HG03039 (cell line): ENCODE results near the gene ALDH1A2.

Experiments
- ATAC-seq: cut with Tn5 transposase; IDR thresholded peaks from one replicate; pipeline ENCODE4 v1.9.1; 2021; ENCODE audit warnings: mild to moderate bottlenecking, moderate library complexity; ENCODE audit not compliant: unreplicated experiment

ALDH1A2 gene

DNA sequence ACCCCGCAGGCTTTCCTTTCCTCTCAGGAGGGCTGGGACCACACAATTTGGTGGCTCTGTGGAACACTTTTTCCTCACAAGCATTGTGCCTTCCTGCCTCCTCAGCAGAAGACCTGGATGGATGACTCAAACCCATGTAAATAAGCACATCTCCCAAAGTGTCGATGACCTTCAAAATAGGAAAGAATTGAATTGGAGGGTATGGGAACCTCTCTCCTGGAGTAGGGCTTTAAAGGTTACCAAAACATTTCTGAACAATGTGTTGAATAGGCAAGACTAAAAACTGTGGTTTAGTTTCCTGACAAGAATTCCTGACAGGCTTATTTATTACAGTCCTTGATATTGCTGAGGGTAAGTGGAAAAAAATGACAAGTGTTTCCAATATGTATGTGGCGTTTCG, 118.2 kb downstream of the ALDH1A2 start:
- ATAC-seq: no peak

DNA sequence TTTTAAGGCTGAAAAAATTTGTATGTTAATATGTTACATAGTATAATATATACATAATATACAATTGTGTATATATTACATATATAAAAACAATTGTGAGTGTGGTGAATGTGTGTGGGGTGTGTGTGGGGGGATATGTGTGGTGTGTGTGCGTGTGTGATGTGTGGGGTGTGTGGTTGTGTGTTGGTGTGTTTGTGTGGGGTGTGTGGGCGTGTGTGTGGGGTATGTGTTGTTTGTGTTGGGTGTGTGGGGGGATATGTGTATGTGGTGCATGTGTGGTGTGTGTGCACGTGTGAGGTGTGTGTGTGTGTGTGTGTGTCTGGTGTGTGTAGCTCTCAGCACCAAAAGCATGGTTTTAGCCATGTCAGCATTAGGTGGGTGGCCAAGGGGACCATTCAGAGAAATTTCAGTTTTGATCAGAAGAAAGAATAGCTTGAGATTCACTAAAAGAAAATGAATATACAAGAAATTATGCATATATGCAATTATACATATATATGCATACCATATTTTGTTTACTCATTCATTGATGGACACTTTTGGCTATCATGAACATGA, 118.9 kb downstream of the ALDH1A2 start:
- no peak for ATAC-seq

DNA sequence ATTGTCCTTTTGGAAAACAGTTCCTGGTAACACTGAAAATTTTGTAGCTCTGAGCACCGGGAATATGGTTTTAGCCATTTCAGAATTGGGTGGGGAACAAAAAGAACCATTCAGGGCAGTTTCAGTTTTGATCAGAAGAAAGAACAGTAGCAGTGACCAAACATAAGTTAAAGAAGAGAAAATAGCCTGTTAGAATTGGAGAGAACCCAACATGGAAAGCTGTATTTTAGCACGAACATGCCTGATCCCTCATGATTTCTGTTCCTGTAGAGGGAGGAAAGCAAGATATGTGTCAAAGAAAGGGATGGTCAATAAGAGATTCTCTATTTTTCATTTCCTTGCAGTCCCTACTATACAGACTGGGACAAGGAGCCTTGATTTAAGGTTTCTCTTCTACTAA, 119.9 kb downstream of the ALDH1A2 start:
- ATAC-seq: no peak

DNA sequence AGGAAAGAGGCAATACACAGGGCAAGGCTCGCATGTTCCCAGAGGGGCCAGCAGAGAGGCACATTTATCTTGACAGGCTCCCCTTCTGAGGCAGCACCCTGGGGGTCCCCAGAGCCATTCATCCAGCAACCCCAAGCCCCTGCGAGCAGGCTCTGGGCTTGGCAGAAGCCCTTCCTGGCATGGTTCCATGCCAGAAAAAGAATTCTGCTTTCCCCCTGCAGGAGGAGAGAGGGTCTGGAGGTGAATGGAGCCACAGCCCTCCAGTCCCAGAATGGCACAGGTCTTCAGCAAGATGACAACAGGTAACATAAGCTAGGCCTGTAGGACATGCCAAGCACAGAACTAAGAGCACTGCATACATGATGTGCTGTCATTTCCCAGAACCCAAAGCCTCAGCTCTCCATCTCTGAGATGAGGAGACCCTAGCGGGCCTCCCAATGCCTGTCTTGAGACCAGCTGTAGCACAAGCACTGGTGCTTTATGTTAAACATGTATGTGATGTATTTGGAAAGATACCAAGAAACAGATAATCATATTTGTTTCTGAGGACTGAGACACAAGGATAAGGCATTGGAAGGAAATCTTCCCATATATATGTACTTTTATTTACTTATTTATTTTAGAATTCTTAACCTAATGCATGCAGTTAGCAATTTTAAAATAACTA, 121.6 kb downstream of the ALDH1A2 start:
- ATAC-seq: no peak

DNA sequence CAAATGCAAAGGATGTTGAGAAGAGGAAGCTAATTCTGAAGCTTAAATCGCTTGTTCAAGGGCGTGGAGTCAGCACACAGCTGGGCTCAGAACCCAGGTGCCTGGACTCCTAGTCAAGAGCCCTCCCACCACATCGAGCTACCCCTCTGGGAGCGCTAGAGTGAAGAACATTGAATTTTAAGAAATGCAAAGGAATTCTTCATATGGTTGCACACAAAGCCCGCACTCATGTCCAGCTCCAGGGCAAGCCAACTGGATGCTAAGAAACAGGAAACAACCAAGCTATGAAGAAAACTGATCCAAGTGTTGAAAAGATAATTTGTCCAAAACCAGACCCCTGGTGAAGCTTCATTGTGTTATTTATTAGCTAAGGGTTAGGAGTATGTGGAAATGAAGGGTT, 122.3 kb downstream of the ALDH1A2 start:
- no peak for ATAC-seq

DNA sequence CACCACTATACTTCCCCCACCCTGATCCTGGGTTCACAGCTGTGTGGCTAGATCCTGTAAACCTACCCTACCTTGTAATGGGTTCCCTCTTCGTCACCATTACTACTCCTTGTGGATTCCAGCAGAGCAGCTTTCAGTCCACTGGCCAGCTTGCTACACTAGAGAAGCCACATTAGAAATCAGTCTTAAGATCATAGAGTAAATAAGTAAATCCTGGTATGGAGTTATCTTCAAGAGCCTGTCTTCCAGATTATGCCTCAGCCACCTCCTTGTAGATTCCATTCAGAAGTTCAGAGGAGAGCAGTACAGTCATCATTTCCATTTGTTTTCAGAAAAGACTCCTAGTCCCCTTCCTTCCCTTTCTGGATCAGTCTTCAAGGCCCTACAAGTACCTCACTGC, 123.7 kb downstream of the ALDH1A2 start:
- no peak for ATAC-seq

DNA sequence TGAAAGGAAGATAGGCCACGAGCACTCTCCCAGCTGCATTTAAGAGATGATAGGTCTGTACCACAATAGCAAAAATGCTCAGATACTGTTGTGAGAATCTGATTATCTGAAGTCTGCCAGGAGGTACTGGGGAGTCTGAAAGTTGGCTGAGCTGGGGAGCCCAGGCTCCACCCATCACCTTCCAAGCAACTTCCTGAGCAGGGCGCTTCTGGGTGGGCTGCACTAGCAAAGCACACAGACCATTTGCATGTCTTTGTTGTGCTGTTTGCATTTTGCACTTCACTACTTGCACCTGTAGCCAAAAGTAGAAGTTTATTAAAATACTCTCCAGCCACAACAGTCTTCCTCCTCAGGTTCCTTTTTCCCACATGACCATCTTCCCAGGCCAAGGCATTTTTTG, 133.2 kb downstream of the ALDH1A2 start:
- no peak for ATAC-seq

DNA sequence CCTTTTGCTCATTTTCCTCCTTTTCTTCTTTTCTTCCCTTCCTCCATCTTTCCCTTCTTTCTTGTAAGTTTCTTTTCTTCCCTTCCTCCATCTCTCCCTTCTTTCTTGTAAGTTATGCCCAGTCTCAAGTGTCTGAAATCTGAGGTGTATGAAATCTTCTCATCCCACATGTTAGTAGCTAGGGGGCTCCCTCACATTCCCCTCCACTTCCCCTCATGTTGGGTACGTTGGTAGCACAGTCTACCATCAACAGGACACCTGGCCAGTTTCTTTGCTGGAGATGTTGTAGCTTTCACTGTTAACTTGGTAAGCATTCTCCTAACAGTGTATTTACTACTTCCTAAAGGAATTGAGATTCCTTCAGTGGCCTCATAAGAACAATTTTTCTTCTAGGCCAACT, 133.9 kb downstream of the ALDH1A2 start:
- no peak for ATAC-seq

DNA sequence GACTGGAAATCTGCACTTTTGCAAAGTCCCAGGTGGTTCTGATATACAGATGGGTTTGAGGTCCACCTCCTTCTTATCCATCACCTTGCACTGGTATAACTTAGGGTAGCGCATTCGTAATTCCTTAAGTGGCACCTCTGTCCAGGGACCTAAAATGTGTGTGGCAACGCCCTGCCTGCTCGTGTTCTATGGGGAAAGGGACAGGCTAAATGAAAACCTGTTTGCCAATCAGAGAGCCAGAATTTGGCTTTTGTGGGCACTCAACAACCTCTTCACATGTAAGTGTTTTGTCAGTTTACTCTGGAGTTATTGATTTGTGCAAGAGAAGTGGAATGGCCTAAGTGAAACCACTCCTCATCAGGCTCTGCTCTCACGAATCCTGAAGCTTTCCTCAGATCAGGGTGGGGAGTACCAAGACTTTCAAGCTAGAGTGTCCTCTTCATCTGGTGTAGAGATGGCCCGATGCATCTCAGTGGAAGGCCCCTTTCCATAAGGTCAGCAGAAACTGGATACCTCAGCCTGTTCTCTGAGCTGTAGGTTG, 138.3 kb downstream of the ALDH1A2 start:
- no peak for ATAC-seq

DNA sequence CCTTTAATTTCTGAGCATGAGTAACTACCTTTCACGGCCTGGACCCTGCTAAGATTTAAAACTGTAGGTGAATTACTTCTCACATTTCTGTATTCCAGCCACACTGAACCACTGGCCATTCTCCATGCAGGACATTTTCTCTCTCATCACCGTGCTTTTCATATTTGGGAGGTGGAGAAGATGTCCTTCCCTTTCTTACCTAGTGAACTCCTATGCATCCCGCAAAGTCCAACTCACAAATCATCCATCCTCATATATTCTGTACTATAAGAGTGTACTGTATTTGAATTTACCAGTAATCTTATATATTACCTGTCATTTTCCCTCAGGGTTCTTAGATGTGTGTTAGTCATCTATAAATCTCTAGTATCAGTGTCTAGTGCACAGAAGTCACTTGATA, 139.9 kb downstream of the ALDH1A2 start:
- ATAC-seq: no peak

DNA sequence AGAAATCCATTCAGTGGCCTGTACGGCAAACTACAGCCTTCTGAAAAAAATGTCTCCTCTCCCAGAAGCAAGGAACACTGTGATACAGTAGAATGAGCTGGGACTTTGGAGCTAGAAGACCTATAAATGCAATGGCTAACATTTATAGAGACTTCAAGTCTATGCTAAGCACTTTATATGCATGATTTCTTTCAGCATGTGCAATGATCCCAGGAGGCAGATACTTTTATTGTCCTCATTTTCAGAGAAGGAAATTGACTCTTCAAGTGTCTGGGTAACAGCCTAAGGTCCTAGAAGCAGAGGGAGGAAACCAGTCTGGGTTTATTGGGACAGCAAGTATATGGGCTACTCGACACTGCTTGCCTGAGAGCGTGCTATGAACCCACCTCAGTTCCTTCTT, 140.9 kb downstream of the ALDH1A2 start:
- no peak for ATAC-seq

DNA sequence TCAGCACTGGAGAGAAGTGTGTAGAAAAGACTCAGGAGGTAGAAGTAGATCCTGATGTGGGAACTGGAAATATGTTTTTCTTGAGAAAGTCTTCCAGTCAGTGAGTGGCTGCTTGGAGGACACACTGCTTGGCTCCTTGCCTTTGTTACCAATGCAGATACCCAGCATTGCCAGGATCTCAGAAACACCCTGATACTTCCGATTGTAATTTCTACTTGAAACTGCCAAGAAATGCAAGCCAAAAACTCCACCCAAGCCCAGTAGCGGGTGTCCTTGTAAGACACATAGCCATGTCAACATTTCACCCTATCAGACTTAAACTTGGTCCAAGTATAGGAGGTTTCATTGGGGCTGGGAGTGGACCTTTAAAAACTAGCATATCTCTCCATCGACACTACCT, 141.8 kb downstream of the ALDH1A2 start:
- ATAC-seq: no peak

DNA sequence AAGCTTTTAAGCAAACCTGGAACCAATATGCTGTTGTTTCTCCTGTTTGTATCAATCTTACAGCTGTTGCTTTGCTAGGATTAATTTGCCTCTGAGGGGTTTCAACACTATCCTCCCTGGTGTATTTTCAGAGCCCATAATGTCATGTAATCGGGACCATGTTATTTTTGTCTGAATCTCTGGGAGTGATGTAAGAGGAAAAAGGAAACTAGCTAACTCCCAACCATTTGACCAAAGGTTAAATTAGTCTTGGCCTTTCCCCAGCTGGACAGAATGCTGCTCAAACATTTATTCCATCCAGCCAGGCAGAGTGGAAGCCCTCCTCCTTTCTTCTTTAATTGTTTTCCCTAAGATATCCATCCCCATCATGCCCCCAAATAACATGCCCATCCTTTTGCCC, 142.2 kb downstream of the ALDH1A2 start:
- ATAC-seq: no peak

DNA sequence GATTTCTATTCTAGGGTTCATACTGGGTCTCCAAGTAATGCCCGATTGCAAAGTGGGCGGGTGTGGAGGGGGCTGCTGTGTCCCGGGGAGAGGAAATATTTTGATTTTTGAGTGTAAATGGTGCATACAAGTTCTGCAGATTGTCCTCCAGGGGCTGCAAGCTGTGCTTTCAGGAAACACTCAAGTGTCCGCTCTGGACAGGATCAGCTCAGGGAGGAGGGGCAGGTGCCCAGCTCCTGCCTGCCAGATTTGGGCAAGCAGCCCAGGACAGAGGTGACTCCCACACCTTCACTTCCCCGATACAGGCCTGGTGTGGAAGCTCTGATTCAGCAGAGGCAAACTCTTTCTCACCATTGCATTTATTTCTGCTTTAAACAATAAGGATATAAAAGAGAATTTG, 142.7 kb downstream of the ALDH1A2 start:
- ATAC-seq: no peak

DNA sequence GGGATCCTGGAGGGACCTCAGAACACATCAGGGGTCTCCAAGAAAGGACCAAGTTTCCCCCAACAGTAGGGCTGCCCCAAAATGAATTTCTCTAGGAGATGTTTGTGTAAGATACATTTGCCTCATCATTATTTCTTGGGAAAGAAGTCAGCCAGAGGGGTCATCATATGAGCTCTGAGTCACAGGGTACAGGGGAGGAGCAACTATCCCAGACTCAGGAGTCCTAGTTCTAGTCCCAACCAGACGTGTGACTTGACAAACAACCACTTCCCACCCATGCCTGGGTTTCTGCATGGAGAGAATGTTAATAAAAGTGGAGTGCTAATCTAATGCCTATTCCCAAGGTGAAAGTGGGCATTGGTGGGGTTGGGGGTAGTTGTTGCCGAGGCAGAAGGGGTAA, 144.1 kb downstream of the ALDH1A2 start:
- ATAC-seq: no peak

DNA sequence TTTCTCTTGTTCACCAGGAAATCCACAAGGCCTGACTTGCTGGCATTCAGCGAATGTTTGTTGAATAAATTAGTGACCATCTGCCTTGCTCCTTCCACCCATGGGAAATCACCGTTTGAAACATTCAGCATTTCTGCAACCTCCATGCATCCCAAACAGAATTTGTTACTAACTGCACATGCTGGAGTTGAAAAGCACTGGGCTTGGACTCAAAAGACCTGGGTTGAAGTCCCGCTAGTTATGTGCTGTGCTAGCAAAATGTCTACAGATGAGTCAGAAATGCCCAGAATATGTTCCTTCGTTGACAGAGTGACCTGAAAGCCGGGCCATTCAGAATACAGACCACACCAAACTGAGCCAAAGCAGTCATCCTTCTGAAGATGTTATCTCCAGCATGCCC, 144.6 kb downstream of the ALDH1A2 start:
- ATAC-seq: no peak

DNA sequence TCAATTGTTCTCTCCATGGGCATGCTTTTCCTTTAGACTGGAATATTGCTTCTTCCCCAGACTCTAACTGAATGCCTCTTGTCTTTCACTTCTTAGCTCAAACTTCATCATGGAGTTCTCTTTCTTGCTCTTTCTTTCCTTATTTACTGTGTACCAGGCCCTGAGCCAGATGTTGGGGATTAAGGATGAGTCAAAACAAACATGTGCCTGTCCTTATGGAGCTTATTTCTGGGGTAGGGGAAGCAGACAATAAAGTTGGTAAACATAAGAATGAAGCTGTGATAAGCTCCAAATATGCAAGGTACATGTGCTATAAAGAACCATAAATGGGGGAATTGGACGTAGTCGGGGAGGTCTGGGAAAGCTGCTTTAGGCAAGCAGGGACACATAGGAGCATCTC, 145.8 kb downstream of the ALDH1A2 start:
- ATAC-seq: no peak

DNA sequence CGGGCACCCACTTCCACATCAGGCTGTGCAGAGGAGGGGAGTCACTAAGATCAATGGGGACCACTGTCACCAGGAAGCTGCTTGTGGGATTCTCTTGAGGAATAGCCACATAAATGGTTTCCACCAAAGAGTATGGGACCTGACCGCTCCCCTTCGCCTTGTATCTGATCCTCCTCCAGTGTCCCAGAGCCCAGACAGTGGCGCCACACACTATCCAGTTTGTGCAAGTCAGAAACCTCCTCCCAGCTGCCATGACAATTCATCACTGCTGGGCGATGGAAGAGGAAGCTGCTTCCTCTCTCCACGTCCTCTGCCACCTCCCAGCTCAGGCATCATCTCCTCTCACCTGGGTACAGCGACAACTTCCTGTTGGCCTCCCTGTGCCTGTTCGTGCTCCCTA, 147.5 kb downstream of the ALDH1A2 start:
- ATAC-seq: no peak

DNA sequence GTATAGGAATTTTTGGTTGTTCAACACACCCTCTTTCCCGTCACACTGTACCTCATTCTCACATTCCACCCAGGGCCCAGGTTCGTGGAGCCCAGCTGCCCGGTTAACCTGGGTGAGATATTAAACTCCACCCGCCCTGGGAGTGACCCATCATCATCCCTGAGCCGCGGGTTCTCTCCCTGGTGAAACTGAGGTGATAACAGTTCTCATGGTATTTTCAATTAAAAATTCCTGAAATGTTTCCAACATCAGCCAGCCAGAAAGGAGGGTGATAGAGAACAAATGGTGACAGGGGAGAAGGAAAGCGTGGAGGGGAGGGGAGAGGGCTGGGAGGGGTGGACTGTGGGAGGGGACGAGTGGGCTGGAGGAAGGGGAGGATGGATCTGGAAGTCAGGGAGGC, 148.8 kb downstream of the ALDH1A2 start:
- no peak for ATAC-seq

DNA sequence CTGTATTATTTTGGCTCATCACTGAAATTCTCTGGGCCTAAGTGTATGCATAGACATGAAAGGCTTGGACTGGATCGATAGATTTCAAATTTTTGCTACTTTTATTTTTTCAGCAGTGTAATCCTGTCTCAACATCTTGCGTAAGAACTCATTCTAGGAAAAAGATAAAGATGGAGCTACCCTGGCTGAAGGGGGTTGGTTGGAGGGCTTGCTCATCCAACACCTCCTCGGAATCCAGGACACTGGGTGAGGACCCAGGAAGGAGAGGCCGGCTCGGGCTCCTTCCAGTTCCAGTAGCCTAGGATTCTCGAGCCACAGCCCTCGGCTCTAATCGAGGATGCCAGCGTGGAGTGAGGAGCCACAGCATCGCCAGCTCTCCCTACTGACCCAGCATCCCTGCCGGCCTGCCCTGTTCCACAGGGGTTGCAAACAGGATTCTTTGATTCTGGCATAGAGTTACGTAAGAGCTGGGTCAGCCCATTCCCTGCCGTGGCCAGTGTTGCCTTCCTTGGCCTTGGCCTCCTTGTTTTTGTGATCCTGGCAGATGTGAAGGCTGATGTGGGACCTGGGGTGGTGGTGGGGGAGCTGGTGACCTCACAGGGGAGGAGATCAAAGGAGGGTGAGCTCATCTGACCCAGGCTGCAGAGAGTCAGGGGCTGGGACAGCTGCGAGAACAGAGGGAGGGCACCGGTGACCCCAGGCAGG, 149.5 kb downstream of the ALDH1A2 start:
- no peak for ATAC-seq

DNA sequence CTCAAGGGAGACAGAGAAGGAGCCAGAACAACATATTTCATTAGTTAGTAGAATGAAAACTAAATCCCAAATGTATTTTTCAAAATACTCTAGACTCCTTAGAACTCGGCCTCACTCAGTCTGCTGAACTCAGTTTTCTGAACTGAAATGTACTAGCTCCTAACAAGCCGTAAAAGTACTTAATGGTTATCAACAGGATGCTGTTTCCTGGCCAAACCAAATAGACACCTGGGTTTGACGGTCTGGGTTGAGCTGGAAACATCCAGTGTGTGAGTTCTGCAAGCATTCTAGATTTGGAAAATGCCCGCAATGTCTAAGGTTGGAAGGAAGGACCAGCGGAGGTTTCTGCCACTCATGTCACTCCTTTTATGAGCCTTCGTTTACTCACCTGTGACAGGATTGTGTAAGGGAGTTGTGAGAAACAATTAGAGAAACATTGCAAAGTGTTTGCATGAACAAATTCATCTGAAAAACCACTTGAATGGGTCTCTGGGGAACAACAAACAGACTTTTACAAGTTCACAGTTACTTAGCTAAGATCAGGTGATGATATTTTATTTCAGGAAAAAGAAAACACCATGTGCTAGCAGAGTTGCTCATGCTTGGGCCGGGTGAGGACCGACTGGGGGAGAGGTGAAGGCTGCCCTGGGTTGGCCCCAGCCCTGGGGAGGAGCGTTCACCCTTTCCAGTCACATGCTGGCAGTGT, 151.0 kb downstream of the ALDH1A2 start:
- ATAC-seq: no peak

DNA sequence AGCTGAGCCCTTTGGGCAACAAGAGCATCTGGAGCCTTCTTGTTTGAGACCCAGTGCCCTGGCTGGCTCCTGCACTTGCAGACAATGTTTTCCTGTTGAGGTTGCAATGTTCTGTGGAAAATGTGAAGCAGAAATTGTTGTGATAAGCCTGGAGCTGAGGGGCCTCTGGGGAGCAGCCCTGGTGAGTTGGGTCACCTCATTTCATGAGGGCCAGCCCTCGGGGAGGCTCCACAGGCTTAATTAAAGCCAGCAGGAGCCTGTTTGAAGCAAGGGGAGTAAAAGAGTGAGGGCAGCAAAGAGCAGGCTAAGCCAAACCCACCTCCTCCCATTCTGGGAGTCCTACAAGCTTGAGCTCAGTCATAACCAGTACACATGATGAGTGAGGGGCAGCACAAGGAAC, 154.3 kb downstream of the ALDH1A2 start:
- no peak for ATAC-seq
